Gastrocnemius medialis (tissue), 4 donors: ENCODE results near the gene CNIH3.

Experiments
- CTCF ChIP-seq, 5 experiments: fragments of 450-650 bp in 3 of 5; fragments of 200-600 bp in 2 of 5; sonication (generic) in 2 of 5; IDR thresholded peaks in 4 of 5; conservative IDR thresholded peaks in 1 of 5; 1 replicate in 4 of 5; 2 replicates in 1 of 5; pipeline ENCODE4 v1.5.1; 2016 to 2019; ENCODE audit warnings: antibody characterized with exemption in 5 of 5, mild to moderate bottlenecking in 3 of 5, moderate library complexity in 3 of 5
- POLR2A ChIP-seq, 2 donors: fragments of 450-650 bp; IDR thresholded peaks; one replicate each; pipeline ENCODE4 v1.6.1; 2017; ENCODE audit warnings: antibody characterized with exemption in 2 of 2, mild to moderate bottlenecking in 2 of 2, moderate library complexity in 2 of 2

DNA sequence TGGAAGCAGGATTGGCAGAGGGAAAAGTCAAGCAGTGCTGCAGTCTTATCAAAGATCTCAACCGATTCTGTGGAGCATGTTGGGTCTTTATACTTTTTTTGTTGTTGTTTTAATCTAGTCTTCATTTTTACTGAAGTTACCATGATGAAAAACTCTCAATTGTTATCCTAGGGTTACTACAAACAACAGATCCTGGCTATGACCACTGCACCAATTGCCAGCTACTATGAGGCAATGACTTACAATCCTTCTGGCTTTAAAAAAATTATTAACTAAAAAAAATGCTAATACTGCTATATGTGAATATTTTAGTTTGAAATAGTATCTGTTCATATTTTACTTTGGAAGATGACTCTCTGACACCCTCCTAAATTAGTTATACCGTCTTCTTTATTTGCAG lies 145.9 kb downstream of the CNIH3 start:
- TF ChIP-seq CTCF (IDR thresholded peaks at IDR 0.05 in 4 of 5, conservative IDR thresholded peaks at IDR 0.05 in 1 of 5) = no peak
- TF ChIP-seq POLR2A (IDR thresholded peaks at IDR 0.05) = no peak
